ENCODE data around the gene CDH8. TPM values are rescaled to one million over a fixed set of nuclear protein-coding genes. Genes with fewer than 3 reads are reported as not detected.

The CDH8 gene
- total and polyA plus RNA-seq, 2 donors (not counting 1 experiment from before 2014, with no cell fraction given), result not detected

- Histone ChIP-seq H3K4me3 (replicated peaks in 1 of 4; ENCODE audit: control extremely low read depth in 1 of 4, insufficient read depth in 1 of 4, low read depth in 3 of 4, low read length in 4 of 4) (no peak overlapping the region), H3K79me2 (ENCODE audit: control insufficient read depth, insufficient read depth, low read length) (no peaks in the 10 kb centered on the region), H3K4me2 (ENCODE audit: extremely low read depth, insufficient read depth, low read length) (no peak overlapping the region), H3K27ac (ENCODE audit: insufficient read depth, low read length) (no peak overlapping the region), H3K36me3 (ENCODE audit: control insufficient read depth, insufficient read depth, low read length) (no peaks in the 10 kb centered on the region), H3K9me3 (ENCODE audit: control insufficient read depth, insufficient read depth, low read depth, low read length) (no peaks in the 10 kb centered on the region), H4K20me1 (ENCODE audit: control insufficient read depth, extremely low read depth, insufficient read depth, low read length) (no peaks in the 10 kb centered on the region), H3K4me1 (ENCODE audit: control insufficient read depth, extremely low read depth, insufficient read depth, low read length) (no peaks in the 10 kb centered on the region), H3K9ac (ENCODE audit: insufficient read depth, low read length) (no peak overlapping the region), H2AFZ (ENCODE audit: low read length) (no peak overlapping the region), H3K27me3 (ENCODE audit: control insufficient read depth, insufficient read depth, low read length) (no peaks in the 10 kb centered on the region)
- no peak for DNase-seq (ENCODE audit: low read depth in 2 of 2)
- TF ChIP-seq EZH2 (IDR thresholded peaks at IDR 0.05; ENCODE audit: low read length, missing control alignments) (no peak), CTCF (conservative IDR thresholded peaks at IDR 0.05 in 1 of 2, IDR thresholded peaks at IDR 0.05 in 1 of 2; ENCODE audit: low read depth in 1 of 2, low read length in 2 of 2) (no peak)
Measured at GRCh38 chr16:62077998-62078397, 41.8 kb upstream of the CDH8 start.

- Histone ChIP-seq H2AFZ (ENCODE audit: low read length) (no peak overlapping the region), H3K4me2 (ENCODE audit: extremely low read depth, insufficient read depth, low read length) (no peak overlapping the region), H3K4me1 (ENCODE audit: control insufficient read depth, extremely low read depth, insufficient read depth, low read length) (no peaks in the 10 kb centered on the region), H4K20me1 (ENCODE audit: control insufficient read depth, extremely low read depth, insufficient read depth, low read length) (no peaks in the 10 kb centered on the region), H3K4me3 (replicated peaks in 1 of 4; ENCODE audit: control extremely low read depth in 1 of 4, insufficient read depth in 1 of 4, low read depth in 3 of 4, low read length in 4 of 4) (no peak overlapping the region), H3K36me3 (ENCODE audit: control insufficient read depth, insufficient read depth, low read length) (no peaks in the 10 kb centered on the region), H3K27ac (ENCODE audit: insufficient read depth, low read length) (no peak overlapping the region), H3K79me2 (ENCODE audit: control insufficient read depth, insufficient read depth, low read length) (no peaks in the 10 kb centered on the region), H3K9me3 (ENCODE audit: control insufficient read depth, insufficient read depth, low read depth, low read length) (no peaks in the 10 kb centered on the region), H3K27me3 (ENCODE audit: control insufficient read depth, insufficient read depth, low read length) (no peaks in the 10 kb centered on the region), H3K9ac (ENCODE audit: insufficient read depth, low read length) (no peak overlapping the region)
- no peak for TF ChIP-seq CTCF (conservative IDR thresholded peaks at IDR 0.05 in 1 of 2, IDR thresholded peaks at IDR 0.05 in 1 of 2; ENCODE audit: low read depth in 1 of 2, low read length in 2 of 2)
- TF ChIP-seq EZH2 (IDR thresholded peaks at IDR 0.05; ENCODE audit: low read length, missing control alignments), result no peak
- DNase-seq (ENCODE audit: low read depth in 2 of 2), result no peak
Measured at GRCh38 chr16:62076886-62077285, 40.6 kb upstream of the CDH8 start.

GRCh38 chr16:62068747-62069146, 32.5 kb upstream of the CDH8 start:
- H3K4me3 ChIP-seq (replicated peaks in 1 of 4; ENCODE audit: control extremely low read depth in 1 of 4, insufficient read depth in 1 of 4, low read depth in 3 of 4, low read length in 4 of 4), result no peak overlapping the region
- H3K79me2 ChIP-seq (ENCODE audit: control insufficient read depth, insufficient read depth, low read length), result no peaks in the 10 kb centered on the region
- no peaks in the 10 kb centered on the region for H3K27me3 ChIP-seq (ENCODE audit: control insufficient read depth, insufficient read depth, low read length)
- no peak overlapping the region for H3K9ac ChIP-seq (ENCODE audit: insufficient read depth, low read length)
- H3K36me3 ChIP-seq (ENCODE audit: control insufficient read depth, insufficient read depth, low read length), result no peaks in the 10 kb centered on the region
- no peak overlapping the region for H3K27ac ChIP-seq (ENCODE audit: insufficient read depth, low read length)
- DNase-seq (ENCODE audit: low read depth in 2 of 2), result no peak
- no peaks in the 10 kb centered on the region for H3K9me3 ChIP-seq (ENCODE audit: control insufficient read depth, insufficient read depth, low read depth, low read length)
- TF ChIP-seq CTCF (conservative IDR thresholded peaks at IDR 0.05 in 1 of 2, IDR thresholded peaks at IDR 0.05 in 1 of 2; ENCODE audit: low read depth in 1 of 2, low read length in 2 of 2) (no peak), EZH2 (IDR thresholded peaks at IDR 0.05; ENCODE audit: low read length, missing control alignments) (no peak)
- H4K20me1 ChIP-seq (ENCODE audit: control insufficient read depth, extremely low read depth, insufficient read depth, low read length), result no peaks in the 10 kb centered on the region
- no peak overlapping the region for H3K4me2 ChIP-seq (ENCODE audit: extremely low read depth, insufficient read depth, low read length)
- no peak overlapping the region for H2AFZ ChIP-seq (ENCODE audit: low read length)
- no peaks in the 10 kb centered on the region for H3K4me1 ChIP-seq (ENCODE audit: control insufficient read depth, extremely low read depth, insufficient read depth, low read length)
